IPS-18c (cell line): ENCODE measurements around the gene MLXIPL.
"Not testable (repeated sequence)": the region's sequence is repeated elsewhere in the genome, so short reads cannot be mapped to it uniquely, and the experiment has no call there.

Experiments used
- H3K4me3 ChIP-seq: 2 replicates; pipeline ENCODE4 v1.7.0; 2013; ENCODE audit warnings: low read depth, mild to moderate bottlenecking, low read length, moderate library complexity; ENCODE audit not compliant: insufficient read depth
- H3K9me3 ChIP-seq: one replicate; pipeline ENCODE4 v1.6.1; 2013; ENCODE audit warnings: mild to moderate bottlenecking, low read length, moderate library complexity; ENCODE audit not compliant: control insufficient read depth, insufficient read depth

Gene MLXIPL

GRCh38 chr7:73570521-73570920, 53.8 kb downstream of the MLXIPL start:
- H3K4me3 ChIP-seq: no peak overlapping the region
- H3K9me3 ChIP-seq: no peaks in the 10 kb centered on the region

GRCh38 chr7:73569042-73569608, 55.2 kb downstream of the MLXIPL start:
- no peaks in the 10 kb centered on the region for H3K9me3 ChIP-seq
- no peak overlapping the region for H3K4me3 ChIP-seq

DNA sequence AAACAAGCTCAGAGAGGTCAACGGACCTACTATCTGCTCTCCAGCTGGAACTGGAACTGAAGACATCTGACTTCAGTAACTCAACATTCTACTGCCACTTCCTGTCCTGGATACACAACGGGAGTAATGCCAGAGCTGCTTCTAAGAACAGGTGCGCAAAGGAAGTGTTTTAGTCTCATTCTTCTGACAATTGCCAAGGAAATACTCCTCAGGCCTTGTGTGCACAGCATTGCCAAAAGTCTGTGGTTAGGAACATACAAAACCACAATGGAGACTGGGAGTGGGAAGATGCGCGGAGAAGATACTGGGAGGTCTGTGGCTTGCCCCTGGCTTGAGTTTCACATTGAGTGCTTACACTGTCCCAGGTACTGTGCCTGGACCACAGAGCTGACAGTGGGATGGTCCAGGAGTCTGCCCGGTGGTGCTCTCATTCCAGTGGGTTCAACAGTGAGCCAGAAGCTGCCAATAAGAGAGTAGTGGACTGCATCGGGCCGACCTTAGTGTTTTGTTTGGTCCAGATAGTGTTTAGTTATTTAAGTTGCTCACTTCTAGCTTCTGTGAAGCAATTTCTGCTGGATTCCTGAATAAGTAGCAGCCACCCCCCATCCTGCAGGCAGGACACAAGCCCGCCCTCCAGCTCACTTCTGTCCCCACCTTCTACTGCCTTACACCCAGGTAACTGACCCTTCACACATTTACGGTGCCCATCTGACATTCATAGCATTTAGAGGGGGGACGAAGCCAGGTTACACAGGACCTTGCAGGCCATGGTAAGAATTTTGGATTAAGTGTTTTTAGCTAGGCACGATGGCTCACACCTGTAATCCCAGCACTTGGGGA, 56.3 kb downstream of the MLXIPL start:
- H3K4me3 ChIP-seq: no peak overlapping the region
- no peaks in the 10 kb centered on the region for H3K9me3 ChIP-seq

GRCh38 chr7:73567140-73567539, 57.2 kb downstream of the MLXIPL start:
- Histone ChIP-seq H3K4me3 (no peak overlapping the region), H3K9me3 (no peaks in the 10 kb centered on the region)

GRCh38 chr7:73566431-73566830, 57.9 kb downstream of the MLXIPL start:
- H3K4me3 ChIP-seq, H3K9me3 ChIP-seq: not testable (repeated sequence)

DNA sequence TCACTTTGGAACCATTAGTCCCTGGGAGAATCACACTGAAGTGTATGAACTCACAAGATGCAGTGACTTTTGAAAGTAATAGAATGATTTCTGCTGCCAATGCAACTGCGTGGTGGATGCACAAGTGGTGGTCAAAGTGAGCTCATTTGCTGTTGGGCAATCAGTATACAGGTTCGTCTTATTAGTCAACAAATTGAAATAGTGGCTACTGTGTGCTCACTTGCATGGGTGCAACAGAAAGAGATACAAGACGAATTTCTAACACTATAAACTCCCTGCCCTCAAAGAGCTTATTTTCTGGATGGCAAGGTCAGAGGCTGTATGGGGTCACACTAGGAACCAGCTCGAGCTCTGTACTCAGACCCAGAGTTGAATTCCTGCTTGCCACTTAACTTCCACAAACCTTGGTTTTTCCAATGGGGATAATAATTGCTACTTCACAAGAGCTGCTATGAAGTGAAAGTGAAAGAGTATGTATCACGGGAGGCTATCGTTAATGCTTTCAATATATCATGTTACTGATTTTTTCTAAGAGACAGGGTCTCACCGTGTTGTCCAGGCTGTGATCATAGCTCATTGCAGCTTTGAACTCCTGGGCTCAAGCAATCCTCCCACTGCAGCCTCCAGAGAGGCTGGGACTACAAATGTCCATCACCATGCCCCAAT, 58.5 kb downstream of the MLXIPL start:
- Histone ChIP-seq H3K9me3 (no peaks in the 10 kb centered on the region), H3K4me3 (no peak overlapping the region)

GRCh38 chr7:73560109-73560835, 64.0 kb downstream of the MLXIPL start:
- H3K9me3 ChIP-seq: no peaks in the 10 kb centered on the region
- H3K4me3 ChIP-seq: no peak overlapping the region

DNA sequence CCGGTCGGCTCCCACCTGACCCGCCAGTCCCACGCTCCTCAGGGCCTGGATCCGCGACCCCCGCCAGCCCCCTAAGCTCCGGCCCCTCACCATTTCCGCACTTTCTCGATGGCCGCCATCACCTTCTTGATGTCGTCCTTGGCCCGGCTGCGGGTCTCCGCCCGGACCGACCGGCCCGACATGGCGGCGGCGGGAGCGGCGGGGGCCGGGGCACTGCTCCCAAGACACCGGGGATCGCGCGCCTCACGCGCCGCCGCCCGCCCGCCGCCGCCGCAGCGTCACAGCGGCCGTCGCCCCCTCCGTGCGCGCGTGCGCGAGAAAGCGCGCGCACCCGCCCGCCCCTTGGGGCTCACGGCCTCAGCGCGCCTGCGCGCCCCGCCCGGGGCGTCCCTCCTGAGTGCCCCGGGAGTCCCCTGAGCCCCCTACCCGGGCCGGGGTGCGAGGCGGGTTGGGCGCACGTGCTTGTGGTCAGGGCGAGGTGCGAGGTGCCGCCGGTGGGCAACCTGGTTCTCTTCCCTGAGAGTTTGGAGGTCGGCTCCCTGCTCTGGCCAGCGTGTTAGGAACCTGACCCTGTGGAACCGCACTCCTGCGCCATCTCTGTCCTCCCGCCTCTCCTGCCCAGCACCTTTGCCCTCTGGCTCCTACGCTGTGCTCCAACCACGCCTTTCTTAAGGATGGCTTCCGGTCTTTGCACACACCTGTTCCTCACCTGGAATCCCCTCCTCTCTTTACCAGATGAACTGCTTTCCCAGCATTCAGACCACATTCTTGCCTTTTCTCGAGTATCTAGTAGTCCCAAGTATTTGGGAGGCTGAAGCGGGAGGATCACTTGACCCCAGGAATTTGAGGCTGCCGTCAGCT, 66.7 kb downstream of the MLXIPL start, which contains the start of gene BCL7B:
Gene BCL7B (minus strand): TSS at position 294 of the 861 bp plus-strand sequence. CDS start 112 bp downstream, at position 182.
- Histone ChIP-seq H3K9me3 (no peaks in the 10 kb centered on the region), H3K4me3 (peak within 1 kb of the TSS; percentile 82)

GRCh38 chr7:73557108-73557396, 67.3 kb downstream of the MLXIPL start:
- H3K4me3 ChIP-seq: peak overlapping the region; percentile 82
- H3K9me3 ChIP-seq: no peaks in the 10 kb centered on the region

- Histone ChIP-seq H3K9me3 (no peaks in the 10 kb centered on the region), H3K4me3 (peak overlapping the region; percentile 82)
Observed at GRCh38 chr7:73556208-73557107, 67.9 kb downstream of the MLXIPL start.

- H3K4me3 ChIP-seq: no peak overlapping the region
- no peaks in the 10 kb centered on the region for H3K9me3 ChIP-seq
Observed at GRCh38 chr7:73555411-73555982, 68.8 kb downstream of the MLXIPL start.

- not testable (repeated sequence) for H3K4me3 ChIP-seq, H3K9me3 ChIP-seq
Observed at GRCh38 chr7:73550093-73550492, 74.2 kb downstream of the MLXIPL start.

- no peaks in the 10 kb centered on the region for H3K9me3 ChIP-seq
- H3K4me3 ChIP-seq: no peak overlapping the region
Observed at GRCh38 chr7:73549176-73549575, 75.1 kb downstream of the MLXIPL start.

- Histone ChIP-seq H3K4me3 (no peak overlapping the region), H3K9me3 (no peaks in the 10 kb centered on the region)
Observed at GRCh38 chr7:73547841-73548240, 76.5 kb downstream of the MLXIPL start.

DNA sequence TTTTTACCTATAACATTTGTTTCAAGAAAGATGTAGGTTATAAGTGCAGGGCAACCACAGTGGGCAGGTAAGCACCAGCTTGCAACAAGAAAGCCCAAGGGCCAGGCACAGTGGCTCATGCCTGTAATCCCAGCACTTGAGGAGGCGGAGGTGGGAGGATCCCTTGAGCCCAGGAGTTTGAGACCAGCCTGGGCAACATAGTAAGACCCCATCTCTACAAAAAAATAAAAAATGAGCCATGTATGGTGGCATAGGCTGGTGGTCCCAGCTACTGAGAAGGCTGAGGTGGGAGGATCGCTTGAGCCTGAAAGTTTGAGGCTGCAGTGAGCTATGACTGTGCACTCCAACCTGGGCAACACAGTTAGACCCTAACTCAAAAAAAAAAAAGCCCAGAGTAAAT, 79.6 kb downstream of the MLXIPL start:
- Histone ChIP-seq H3K4me3 (no peak overlapping the region), H3K9me3 (no peaks in the 10 kb centered on the region)
